Inflammatory macrophage treated with lipopolysaccharide for 1 hour (primary cell): ENCODE results near the gene LHX5.
A peak's percentile ranks its signal among the peaks of the same experiment; 100 is the strongest.

Experiments used
- DNase-seq, 2 donors: peaks; one replicate each; pipeline ENCODE4 v3.0.0-alpha.2; 2020 to 2022

The LHX5 gene

DNA sequence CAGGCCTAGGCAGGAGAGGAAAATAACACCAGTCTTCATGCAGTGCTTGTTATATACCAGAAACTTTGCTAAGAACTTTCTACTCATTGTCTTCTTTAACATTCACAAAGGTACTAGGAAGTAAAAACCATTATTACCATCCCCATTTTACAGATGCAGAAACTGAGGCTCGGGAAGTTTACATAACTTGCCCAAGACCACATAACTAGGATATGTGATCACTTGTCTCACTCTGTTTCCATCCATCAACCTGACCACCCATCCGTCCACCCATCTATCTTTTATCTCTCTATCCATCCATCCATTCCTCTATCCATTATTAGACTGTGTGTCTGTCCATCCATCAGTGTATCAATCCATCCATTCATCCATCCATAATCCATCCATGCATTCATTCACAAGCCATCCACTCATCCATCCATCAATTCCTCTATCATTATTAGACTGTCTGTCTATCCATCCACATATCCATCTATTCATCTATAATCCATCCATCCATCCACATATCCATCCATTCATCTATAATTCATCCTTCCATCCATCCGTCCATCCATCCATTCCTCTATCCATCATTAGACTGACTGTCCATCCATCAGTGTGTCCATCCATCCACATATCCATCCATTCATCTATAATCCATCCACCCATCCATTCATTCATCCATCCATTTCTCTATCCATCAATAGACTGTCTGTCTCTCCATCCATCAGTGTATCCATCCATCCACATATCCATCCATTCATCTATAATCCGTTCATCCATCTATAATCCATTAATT, 33.0 kb downstream of the LHX5 start:
- no peak for DNase-seq

DNA sequence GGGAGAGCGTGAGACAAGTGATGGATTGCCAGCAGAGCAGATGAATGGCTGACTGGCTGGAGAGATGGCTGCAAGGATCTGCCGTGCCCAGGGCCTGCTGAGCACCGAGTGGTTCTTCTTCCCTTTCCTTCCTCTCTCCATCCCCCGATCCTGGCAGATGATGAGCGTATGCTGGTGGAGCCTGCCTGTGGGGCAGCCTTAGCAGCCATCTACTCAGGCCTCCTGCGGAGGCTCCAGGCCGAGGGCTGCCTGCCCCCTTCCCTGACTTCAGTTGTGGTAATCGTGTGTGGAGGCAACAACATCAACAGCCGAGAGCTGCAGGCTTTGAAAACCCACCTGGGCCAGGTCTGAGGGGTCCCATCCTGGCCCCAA, 34.0 kb downstream of the LHX5 start:
- DNase-seq = no peak

DNA sequence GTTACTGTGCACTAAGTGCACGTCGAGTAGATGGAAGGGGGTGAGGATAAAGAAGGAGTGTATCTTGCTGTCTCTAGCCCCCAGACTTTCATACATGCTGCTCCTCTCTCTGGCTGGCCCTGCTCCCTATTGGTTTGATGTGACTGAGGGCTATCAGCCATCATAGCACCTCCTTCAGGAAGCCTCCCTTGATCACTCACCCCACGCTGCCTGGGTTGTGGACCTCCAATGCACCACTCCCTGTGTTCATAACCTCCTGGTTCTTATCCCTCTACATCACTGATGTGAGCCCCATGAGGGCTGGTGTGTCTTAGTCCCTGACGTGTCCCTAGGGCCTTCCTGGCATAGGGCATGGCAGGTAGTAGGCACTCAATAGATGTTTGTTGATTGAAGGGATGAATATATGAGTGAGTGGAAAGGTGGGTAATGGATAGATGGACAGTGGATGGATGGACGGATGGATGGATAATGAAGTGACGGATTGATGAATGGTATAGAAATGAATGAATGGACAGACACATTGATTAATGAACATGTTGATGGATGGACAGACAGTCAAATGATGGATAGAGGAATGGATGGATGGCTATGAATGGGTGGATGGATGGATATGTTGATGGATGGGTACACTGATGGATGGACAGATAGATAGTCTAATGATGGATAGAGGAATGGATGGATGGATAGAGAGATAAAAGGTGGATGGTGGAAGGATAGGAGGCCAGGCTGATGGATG, 34.5 kb downstream of the LHX5 start:
- no peak for DNase-seq

DNA sequence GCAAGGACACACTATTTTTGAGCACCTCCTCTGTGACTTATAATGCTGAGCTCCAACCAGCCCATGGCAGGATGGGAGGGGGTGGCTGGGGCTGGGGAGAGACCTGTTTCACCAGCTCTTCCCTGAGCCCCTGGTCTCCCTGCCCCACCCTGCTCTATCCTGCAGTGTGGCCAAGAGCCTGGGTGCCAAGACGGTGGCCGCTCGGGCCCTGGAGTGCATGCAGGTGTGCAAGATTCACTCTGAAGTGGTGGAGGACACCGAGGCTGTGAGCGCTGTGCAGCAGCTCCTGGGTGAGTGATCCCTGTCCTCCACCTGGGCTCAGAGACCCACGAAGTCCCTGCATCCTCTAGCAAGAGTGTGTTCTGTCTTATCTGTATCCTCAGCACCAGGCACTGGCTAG, 35.1 kb downstream of the LHX5 start:
- no peak for DNase-seq

DNA sequence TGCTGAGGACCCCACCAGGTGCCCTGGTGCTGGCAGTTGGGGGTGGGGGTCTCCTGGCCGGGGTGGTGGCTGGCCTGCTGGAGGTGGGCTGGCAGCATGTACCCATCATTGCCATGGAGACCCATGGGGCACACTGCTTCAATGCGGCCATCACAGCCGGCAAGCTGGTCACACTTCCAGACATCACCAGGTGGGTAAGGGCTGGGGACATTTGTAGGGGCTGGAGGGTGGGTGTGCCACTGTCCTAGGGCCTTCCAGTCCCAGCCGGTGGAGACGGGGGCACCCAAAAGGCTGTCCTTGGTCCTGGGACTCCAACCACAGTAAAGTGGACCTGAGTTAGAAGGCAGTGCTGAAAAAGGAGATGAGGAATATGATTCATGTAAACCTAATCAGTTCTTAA, 36.3 kb downstream of the LHX5 start:
- no peak for DNase-seq

DNA sequence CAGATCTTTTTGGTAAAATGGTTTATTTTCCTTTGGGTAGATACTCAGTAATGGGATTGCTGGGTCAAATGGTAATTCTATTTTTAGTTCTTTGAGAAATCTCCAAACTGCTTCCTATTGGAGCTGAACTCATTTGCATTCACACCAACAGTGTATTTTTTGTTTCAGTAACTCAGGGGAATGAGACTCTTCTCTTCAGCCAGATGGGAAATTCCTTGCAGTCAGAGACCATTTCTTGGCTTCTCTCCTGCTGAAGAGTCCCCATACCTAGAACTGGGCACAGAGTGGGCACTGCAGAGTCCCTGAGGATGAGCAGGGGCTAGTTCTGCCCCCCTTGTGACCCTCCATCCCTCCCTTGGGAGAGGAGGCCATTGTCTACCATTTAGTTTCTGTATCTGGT, 38.7 kb downstream of the LHX5 start:
- no peak for DNase-seq

DNA sequence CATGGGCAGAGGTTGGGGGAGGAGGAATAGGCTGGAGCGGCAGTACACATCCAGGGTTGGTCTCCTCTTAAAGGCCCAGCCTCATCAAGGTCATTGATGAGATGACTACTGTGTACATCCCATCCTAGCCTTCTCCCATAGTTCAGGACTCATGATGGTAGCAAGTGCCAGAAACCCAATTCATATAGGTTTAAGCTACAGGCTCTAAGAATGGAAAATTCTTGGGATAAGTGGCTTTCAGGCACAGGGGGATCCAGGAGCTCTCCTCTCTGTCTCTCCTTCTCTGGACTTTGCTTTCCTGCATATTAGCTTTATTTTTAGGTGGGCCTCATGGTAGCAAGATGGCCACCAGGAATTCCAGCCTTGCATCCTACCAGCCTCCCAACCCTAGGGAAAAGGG, 43.2 kb downstream of the LHX5 start:
- DNase-seq = no peak

DNA sequence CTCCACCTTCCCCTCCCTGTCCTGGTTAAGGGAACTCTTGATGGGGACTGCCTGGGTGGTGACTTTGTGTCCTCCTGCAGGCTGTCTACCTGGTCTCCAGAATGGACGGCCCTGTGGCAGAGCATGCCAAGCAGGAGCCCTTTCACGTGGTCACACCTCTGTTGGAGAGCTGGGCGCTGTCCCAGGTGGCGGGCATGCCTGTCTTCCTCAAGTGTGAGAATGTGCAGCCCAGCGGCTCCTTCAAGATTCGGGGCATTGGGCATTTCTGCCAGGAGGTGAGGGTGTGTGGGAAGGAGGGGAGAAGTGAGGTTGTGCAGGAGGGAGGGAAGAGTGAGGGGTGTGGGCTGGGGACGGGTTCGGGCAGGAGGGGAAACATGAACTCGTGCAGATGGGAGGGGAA, 43.8 kb downstream of the LHX5 start:
- no peak for DNase-seq

DNA sequence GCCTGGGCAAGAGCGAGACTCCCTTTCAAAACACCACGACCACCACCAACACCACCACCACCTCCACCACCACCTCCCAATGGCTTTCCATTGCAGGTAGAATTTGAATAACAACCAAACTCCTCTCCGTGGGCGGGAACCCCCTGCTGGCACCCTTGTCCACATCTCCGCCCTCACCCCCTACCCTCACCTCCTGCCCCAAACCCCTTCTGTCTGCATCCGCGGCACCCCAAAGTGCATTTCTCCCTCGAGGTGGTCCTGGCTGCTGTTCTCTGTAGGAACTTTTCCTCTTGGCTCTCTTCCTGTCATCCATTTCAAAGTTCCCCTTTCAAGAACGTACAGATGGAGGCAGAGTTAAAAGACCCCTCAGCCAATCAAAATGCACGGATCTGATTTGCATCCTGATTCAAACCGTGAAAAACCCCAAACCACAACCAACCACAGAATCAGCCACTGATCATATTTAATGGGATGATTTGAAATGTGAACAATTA, 45.7 kb downstream of the LHX5 start:
- DNase-seq = no peak

DNA sequence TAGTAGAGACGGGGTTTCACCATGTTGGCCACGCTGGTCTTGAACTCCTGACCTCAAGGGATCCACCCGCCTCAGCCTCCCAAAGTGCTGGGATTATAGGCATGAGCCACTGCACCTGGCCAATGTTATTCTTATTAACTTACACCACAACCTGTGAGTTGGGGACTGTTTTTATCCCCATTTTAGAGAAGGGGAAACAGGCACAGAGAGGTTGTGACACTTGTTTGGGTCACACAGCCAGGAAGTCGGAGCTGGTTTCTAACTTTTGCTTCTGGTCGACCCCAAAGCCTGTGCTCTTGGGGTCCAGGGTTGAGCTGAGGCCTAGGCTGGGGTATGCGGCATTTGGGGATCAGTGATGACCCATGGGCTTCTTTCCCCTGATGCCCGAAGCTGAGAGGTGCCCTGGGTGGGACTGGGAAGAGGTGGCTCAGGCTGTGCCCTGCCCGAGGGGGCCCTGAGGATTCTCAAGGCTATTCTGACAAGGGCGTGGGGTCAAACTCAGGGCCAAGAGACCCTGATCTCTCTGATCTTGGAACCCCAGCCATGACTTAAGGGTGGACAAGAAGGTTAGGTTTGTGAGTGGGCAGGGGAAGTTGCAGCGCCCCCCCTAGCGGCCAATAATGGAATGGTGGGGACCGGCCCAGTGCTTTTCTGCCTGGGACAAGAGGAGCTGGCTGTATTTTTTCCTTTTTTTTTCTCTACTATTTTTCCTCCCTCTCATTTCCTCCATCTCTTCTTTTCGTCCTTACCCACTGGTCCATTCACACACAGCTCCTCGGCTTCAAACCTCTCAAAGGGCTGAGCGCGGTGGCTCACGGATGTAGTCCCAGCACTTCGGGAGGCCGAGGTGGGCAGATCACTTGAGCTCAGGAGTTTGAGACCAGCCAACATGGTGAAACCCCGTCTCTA, 46.5 kb downstream of the LHX5 start:
- peak; percentile 43 to 87 for DNase-seq

DNA sequence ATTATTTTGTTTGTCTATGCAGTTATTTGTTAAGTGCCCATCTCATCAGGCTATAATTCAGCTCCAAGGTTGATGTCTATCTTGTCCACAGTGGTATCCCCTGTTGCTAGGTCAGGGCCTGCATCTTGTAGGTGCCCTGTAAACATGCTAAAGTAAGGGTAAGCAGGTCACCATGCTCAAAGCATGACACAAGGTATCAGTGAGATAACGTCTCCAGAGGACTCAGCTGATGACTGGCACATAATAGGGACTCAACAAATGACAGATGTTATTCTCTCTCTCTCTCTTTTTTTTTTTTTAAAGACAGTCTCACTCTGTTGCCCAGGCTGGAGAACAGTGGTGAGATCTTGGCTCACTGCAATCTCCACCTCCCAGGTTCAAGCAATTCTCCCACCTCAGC, 47.2 kb downstream of the LHX5 start:
- no peak for DNase-seq

DNA sequence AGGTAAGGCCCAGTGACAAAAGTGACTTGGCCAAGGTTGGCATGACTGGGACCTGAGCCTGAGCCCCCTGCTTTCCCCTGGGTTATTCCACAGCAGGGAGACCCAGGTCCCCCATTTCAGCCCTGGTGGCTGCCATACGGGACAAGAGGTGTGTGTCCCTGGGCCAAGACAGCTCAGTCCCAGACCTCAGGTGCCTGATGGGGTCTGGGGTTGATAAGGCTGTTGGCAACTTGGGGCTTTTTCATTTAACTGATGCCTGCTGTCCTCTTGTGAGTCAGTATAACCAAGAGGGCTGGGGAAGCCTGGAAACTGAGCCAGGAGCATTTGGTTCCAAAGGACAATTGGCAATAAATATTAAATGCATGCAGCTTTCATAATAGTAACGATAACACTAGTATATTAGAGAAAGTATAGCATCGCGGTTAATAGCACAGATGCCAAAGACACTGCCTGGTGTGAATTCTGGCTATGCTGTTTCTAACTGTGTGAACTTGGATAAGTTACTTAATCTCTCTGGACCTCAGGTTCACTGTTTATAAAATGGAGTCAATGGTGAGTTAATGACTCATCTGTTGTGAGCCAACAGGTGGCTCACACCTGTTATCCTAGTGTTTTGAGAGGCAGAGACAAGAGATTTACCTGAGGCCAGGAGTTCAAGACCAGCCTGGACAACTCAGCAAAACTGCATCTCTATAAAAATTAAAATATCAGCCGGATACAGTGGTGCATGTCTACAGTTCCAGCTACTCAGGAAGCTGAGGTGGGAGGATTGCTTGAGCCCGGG, 48.6 kb downstream of the LHX5 start:
- no peak for DNase-seq

DNA sequence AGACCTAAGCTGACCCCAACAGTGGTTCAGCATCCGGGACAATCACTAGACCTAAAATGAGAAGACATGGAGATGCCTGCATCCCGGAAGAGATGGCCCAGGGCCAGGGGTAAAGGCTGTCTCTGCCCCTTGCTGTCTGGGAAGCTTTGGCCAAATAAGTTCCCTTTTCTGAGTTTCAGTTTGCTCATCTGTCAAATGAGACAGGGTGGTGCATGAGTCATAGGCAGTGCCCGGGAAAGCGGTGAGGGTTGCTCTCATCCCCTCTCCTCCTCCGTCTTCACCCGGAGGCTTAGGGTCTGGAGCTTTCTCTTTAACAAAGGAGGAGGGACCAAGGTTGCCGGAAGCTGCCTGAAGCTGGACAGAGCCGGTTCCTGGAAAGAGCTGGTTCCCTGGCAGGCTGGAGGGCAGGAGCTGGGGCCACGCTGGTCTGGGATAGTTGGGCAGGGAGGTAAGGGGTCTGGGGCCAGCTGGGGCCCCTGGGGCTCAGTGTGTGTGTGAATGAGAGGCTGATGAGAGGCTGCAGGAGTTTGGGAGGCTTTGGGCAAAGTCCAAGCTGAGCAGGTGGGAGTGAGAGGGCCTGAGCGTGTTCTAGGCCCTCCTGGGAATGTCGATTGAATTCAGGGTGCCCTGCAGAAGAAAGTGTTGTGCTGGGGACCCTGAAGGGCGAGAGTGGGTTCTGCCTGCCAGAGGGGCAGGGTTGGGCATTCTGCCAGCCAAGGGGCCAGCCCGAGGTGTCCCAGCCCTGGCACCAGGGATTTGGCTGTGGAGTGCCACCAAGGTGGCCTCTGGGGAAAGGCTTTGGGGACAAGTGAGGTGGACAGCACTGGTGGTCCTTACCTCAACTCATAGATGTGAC, 49.4 kb downstream of the LHX5 start, which contains the start of gene SDSL:
SDSL (plus strand) TSS at position 351 of the 856 bp plus-strand sequence. CDS start 5,603 bp downstream, outside the sequence.
- peak; percentile 93 to 99 for DNase-seq

DNA sequence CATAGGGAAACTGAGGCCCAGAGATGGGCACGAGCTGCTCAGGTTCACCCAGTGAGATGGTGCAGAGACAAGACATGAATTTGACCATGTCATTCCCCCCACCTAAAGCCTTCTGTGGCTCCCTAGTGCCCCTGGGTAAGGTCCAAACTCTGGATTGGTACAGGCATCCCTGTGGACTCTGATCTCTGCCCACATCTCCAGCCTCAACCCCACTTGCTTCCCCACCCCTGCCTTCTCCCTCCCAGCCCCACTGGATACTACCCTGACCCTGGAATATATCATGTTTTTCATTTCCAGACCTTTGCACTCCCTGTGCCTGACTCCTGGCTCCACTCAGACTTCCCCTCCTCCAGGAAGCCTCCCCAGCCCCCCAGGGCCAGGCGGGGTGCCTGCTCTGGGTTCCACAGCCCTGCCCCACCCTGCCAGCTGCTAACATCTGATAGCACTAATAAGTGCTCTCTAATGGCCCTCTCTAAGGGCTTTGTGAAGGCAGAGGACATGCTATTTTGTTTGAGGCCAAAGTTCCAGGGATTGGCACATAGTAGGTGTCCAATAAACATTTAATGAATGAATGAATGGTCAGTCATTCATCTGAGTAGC, 50.6 kb downstream of the LHX5 start:
- no peak for DNase-seq

DNA sequence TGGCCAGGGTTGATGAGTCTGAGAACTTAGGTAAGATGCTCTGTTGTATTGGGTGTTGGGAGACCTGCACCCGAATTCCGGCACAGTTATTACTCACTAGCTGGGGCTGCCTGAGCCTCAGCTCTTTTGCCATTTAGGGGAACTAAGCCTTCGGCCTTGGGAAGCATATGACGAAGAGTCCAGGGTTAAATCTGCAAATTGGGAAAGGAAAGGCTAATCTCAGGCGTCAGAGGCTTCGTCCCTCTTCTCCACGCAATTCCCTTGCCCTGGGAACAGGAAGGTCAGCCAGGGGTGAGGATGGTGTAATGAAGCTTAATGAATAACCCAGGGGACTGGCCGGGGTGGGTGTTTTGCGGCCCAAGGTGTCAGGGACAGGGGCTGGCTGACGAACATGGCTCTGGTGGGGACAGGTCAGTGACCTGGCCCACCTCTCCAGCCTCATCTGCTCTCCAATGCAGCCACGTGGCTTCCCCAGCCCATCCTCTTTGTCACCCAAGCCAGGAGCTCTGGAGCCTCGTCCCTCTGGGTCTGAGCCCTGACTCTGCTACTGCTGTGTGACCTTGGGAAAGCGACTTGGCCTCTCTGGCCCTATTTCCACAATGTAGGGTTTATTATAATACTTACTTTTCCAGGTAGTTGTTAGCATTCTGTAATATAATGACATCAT, 53.3 kb downstream of the LHX5 start:
- DNase-seq = peak; percentile 83 to 96

DNA sequence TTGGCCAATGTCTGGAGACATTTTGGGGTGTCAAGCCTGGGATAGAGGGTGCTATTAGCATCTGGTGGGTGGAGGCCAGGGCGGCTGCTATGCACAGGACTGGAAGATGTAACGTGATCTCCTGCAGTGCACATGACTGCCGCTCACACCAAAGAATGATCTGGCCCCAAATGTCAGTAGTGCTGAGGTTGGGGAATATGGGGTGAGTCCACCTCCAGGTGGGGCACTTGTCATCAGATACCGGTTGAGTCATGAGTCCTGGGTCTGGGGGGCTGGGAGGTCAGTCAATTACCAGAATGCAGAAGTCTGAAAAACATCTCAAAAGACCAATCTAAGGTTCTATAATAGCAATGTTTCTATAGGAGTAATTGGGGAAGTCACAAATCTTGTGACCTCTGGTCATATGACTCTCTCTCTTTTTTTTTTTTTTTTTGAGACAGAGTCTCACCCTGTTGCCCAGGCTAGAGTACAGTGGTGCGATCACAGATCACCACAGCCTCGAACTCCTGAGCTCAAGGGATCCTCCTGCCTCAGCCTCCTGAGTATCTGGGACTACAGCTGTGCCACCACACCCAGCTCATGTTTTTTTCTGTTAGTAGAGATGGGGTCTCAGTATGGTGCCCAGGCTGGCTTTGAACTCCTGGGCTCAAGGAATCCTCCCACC, 55.4 kb downstream of the LHX5 start:
- peak; percentile 66 to 86 for DNase-seq

DNA sequence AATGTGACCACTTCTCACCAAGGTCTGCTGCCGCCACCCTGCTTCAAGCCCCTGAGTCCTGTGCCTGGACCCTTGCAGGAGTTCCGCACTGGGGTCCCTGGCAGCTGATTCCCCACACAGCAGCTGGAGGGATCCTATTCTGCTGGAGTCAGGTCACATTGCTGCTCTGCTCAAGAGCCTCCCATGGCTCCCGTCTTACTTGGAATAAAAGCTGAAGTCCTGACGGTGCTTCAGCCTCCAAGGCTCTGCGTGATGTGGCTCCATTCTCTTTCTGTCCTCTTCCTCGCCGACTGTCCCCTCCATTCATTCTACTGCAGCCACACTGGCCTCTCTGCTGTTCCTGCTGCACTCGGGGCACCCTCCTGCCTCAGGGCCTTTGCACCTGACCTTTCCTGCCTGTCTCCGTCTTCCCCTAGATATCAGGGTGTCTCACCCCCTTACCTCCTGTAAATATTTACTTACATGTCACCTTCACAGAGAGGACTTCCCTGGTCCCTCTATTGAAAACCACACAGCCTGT, 57.1 kb downstream of the LHX5 start:
- no peak for DNase-seq

DNA sequence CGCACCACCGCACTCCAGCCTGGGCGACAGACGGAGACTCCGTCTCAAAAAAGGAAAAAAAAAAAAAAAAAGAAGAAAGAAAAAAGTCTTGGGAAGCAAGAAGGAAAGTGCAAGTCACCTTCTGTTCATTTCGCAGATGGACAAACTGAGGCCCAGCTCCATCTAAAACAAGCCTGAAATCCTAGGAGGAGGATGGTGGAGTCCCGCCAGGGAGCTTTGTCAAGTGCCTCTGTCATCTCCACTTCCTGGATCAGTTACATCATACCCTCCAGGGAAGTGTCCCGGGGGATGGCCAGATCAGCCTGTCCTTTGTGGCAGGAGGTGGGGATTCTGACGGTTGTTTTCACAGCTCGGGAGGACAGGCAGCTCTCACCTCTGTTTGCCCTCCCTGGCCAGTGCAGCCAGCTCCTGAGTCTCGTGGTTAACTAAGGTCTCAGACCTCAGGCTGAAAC, 58.2 kb downstream of the LHX5 start:
- DNase-seq = peak; percentile 47 to 79
